Loucy (cell line): ENCODE data around the gene SUPT3H.

Experiments
- H2AFZ ChIP-seq: fragments of 200-600 bp; sonication (generic); 2 replicates; pipeline ENCODE4 v1.6.0; 2016; ENCODE audit warnings: antibody characterized with exemption, mild to moderate bottlenecking, low read length, moderate library complexity
- H3F3A ChIP-seq: fragments of 200-600 bp; 2 replicates; pipeline ENCODE4 v1.6.0; 2016; ENCODE audit warnings: antibody characterized with exemption, low read depth, mild to moderate bottlenecking
- H3K27me3 ChIP-seq: fragments of 200-600 bp; sonication (generic); 2 replicates; pipeline ENCODE4 v1.6.1; 2014; ENCODE audit warnings: low read length, mild to moderate bottlenecking; ENCODE audit not compliant: insufficient read depth, poor library complexity, severe bottlenecking
- H3K36me3 ChIP-seq: fragments of 200-600 bp; sonication (generic); 2 replicates; pipeline ENCODE4 v1.6.1; 2016; ENCODE audit warnings: low read length; ENCODE audit not compliant: insufficient read depth
- H3K4me1 ChIP-seq: fragments of 200-600 bp; sonication (generic); 2 replicates; pipeline ENCODE4 v1.5.1; 2014; ENCODE audit warnings: low read length, mild to moderate bottlenecking; ENCODE audit not compliant: insufficient read depth, poor library complexity, severe bottlenecking
- H3K4me2 ChIP-seq: fragments of 200-600 bp; sonication (generic); 2 replicates; pipeline ENCODE4 v1.6.0; 2014; ENCODE audit warnings: antibody characterized with exemption, low read length, low read depth, mild to moderate bottlenecking; ENCODE audit not compliant: poor library complexity, severe bottlenecking
- H3K4me3 ChIP-seq: fragments of 200-600 bp; sonication (generic); 2 replicates; pipeline ENCODE4 v1.5.1; 2014; ENCODE audit warnings: low read length, mild to moderate bottlenecking, mixed read lengths; ENCODE audit not compliant: poor library complexity, severe bottlenecking
- H3K79me2 ChIP-seq: fragments of 200-600 bp; sonication (generic); 2 replicates; pipeline ENCODE4 v1.6.1; 2014; ENCODE audit warnings: low read length; ENCODE audit not compliant: insufficient read depth
- H3K9ac ChIP-seq: fragments of 200-600 bp; sonication (generic); 2 replicates; pipeline ENCODE4 v1.6.0; 2014; ENCODE audit warnings: mild to moderate bottlenecking, low read depth, low read length, moderate library complexity; ENCODE audit not compliant: poor library complexity, severe bottlenecking
- H3K9me2 ChIP-seq: fragments of 200-600 bp; sonication (generic); replicated peaks from 2 replicates; pipeline ENCODE4 v1.6.1; 2016; ENCODE audit warnings: low read depth, low read length, mixed read lengths
- H3K9me3 ChIP-seq: fragments of 200-600 bp; sonication (generic); 2 replicates; pipeline ENCODE4 v1.6.1; 2014; ENCODE audit warnings: mild to moderate bottlenecking, antibody characterized with exemption, low read length, low read depth; ENCODE audit not compliant: insufficient read depth
- H4K20me1 ChIP-seq: fragments of 200-600 bp; sonication (generic); 2 replicates; pipeline ENCODE4 v1.6.0; 2014; ENCODE audit warnings: antibody characterized with exemption, low read length, mild to moderate bottlenecking; ENCODE audit not compliant: insufficient read depth, poor library complexity, severe bottlenecking
- CTCF ChIP-seq: fragments of 200-600 bp; sonication (generic); conservative IDR thresholded peaks from 2 replicates; pipeline ENCODE4 v1.5.1; 2014; ENCODE audit warnings: mild to moderate bottlenecking, antibody characterized with exemption, low read length
- EZH2phosphoT487 ChIP-seq: fragments of 200-600 bp; IDR thresholded peaks from 2 replicates; pipeline ENCODE4 v1.6.1; 2018; ENCODE audit warnings: antibody characterized with exemption, mild to moderate bottlenecking, moderate library complexity, borderline replicate concordance

Gene SUPT3H

DNA sequence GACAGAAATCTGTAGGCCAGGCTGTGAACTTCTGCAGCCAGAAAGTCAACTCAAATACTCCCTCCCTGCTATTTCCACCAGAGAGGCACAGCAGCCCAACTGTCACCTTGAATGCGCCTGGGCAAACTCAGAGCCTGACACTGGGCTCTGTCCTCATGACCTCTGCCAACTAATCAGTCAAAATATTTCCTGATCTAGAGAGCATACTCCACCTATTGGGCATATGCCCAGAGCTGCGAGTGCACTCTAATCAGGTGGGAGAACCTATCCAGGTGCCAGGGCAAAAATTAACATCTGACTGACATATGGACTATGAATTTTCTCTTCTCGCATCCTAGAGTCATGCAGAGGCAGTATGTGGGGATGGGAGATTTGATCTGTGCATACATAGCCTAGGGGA, 455.9 kb downstream of the SUPT3H start:
- H2AFZ ChIP-seq: no peak overlapping the region
- peaks cover 39% of the 10 kb centered on the region for H3K4me1 ChIP-seq
- no peaks in the 10 kb centered on the region for H3K9me2 ChIP-seq
- no peaks in the 10 kb centered on the region for H3K79me2 ChIP-seq
- no peaks in the 10 kb centered on the region for H3F3A ChIP-seq
- H3K4me2 ChIP-seq: no peak overlapping the region
- no peaks in the 10 kb centered on the region for H3K36me3 ChIP-seq
- peak overlapping the region; percentile 27 for H3K9ac ChIP-seq
- no peaks in the 10 kb centered on the region for H4K20me1 ChIP-seq
- no peaks in the 10 kb centered on the region for H3K9me3 ChIP-seq
- no peaks in the 10 kb centered on the region for H3K27me3 ChIP-seq
- TF ChIP-seq EZH2phosphoT487: no peak
- peak; percentile 39 for TF ChIP-seq CTCF
- H3K4me3 ChIP-seq: no peak overlapping the region

- Histone ChIP-seq H3K36me3 (no peaks in the 10 kb centered on the region), H3K4me3 (no peak overlapping the region), H3K9me2 (no peaks in the 10 kb centered on the region), H3K4me1 (peaks cover 39% of the 10 kb centered on the region), H3K9ac (peak overlapping the region; percentile 27), H3K4me2 (no peak overlapping the region), H2AFZ (no peak overlapping the region), H3K9me3 (no peaks in the 10 kb centered on the region), H3K79me2 (no peaks in the 10 kb centered on the region), H3K27me3 (no peaks in the 10 kb centered on the region), H4K20me1 (no peaks in the 10 kb centered on the region), H3F3A (no peaks in the 10 kb centered on the region)
- TF ChIP-seq EZH2phosphoT487: no peak
- TF ChIP-seq CTCF: no peak
These were observed 456.7 kb downstream of the SUPT3H start for GRCh38 chr6:44920952-44921491.

GRCh38 chr6:44918671-44919296, 458.9 kb downstream of the SUPT3H start:
- no peaks in the 10 kb centered on the region for H3K9me2 ChIP-seq
- TF ChIP-seq EZH2phosphoT487 (no peak), CTCF (no peak)
- H3K4me2 ChIP-seq: no peak overlapping the region
- no peaks in the 10 kb centered on the region for H3F3A ChIP-seq
- no peaks in the 10 kb centered on the region for H4K20me1 ChIP-seq
- no peak overlapping the region for H3K4me3 ChIP-seq
- no peaks in the 10 kb centered on the region for H3K9me3 ChIP-seq
- H2AFZ ChIP-seq: no peak overlapping the region
- H3K36me3 ChIP-seq: no peaks in the 10 kb centered on the region
- no peaks in the 10 kb centered on the region for H3K27me3 ChIP-seq
- H3K79me2 ChIP-seq: no peaks in the 10 kb centered on the region
- no peak overlapping the region for H3K9ac ChIP-seq
- peaks cover 23% of the 10 kb centered on the region for H3K4me1 ChIP-seq
